ENCODE data around the gene VASH1.

Gene VASH1

GRCh38 chr14:76773188-76773885, 12.1 kb downstream of the VASH1 start:
- DNase-seq, result no peak

GRCh38 chr14:76773956-76774820, 12.9 kb downstream of the VASH1 start:
- DNase-seq, result no peak

GRCh38 chr14:76774821-76775694, 13.8 kb downstream of the VASH1 start:
- DNase-seq, result no peak

GRCh38 chr14:76775695-76776427, 14.6 kb downstream of the VASH1 start:
- DNase-seq, result no peak

GRCh38 chr14:76776428-76777251, 15.4 kb downstream of the VASH1 start:
- no peak for DNase-seq

GRCh38 chr14:76777721-76778120, 16.5 kb downstream of the VASH1 start:
- DNase-seq, result no peak

GRCh38 chr14:76778546-76779215, 17.4 kb downstream of the VASH1 start:
- no peak for DNase-seq

GRCh38 chr14:76779221-76780057, 18.2 kb downstream of the VASH1 start:
- DNase-seq, result no peak

- DNase-seq, result no peak
Measured at GRCh38 chr14:76780058-76780345, 18.7 kb downstream of the VASH1 start.

- DNase-seq, result no peak
Measured at GRCh38 chr14:76780360-76780759, 19.1 kb downstream of the VASH1 start.

- no peak for DNase-seq
Measured at GRCh38 chr14:76780875-76781647, 19.8 kb downstream of the VASH1 start.

GRCh38 chr14:76781648-76782051, 20.4 kb downstream of the VASH1 start:
- DNase-seq, result no peak

- DNase-seq, result no peak
Measured at GRCh38 chr14:76782115-76782884, 21.0 kb downstream of the VASH1 start.

GRCh38 chr14:76782885-76783566, 21.8 kb downstream of the VASH1 start:
- DNase-seq, result no peak

GRCh38 chr14:76784266-76784874, 23.1 kb downstream of the VASH1 start:
- DNase-seq, result no peak

- DNase-seq, result peak; percentile 54
Measured at GRCh38 chr14:76784881-76785280, 23.6 kb downstream of the VASH1 start.

- DNase-seq, result peak; percentile 92
Measured at GRCh38 chr14:76786601-76787000, 25.3 kb downstream of the VASH1 start.

GRCh38 chr14:76792422-76792821, 31.2 kb downstream of the VASH1 start:
- DNase-seq, result no peak

Measured in NCI-H524 treated with DMSO at 0.1 percent for 48 hours (cell line).